HepG2 (cell line): ENCODE results near the gene SLC16A13. TPM values are rescaled to one million over a fixed set of nuclear protein-coding genes. Genes with fewer than 3 reads are reported as not detected.

Source experiments
- CREB1 ChIP-seq, 2 experiments: fragments of 450-650 bp in 1 of 2; IDR thresholded peaks; 2 replicates each; pipeline ENCODE4 v1.6.1; 2016 to 2017; ENCODE audit warnings: control low read depth in 1 of 2, mild to moderate bottlenecking in 1 of 2, missing compliant biosample characterization in 1 of 2, missing genetic modification characterization in 1 of 2
- JUNB ChIP-seq: sonication (generic); formaldehyde crosslinking; IDR thresholded peaks from 2 replicates; pipeline ENCODE4 v1.8.0; 2022; ENCODE audit warnings: missing genetic modification reagents, mild to moderate bottlenecking, borderline replicate concordance
- MAFG ChIP-seq: sonication (generic); formaldehyde crosslinking; IDR thresholded peaks from 2 replicates; pipeline ENCODE4 v1.5.1; 2020; ENCODE audit warnings: mild to moderate bottlenecking, missing genetic modification reagents
- SAP130 ChIP-seq: IDR thresholded peaks from 2 replicates; pipeline ENCODE4 v1.6.1; 2016; ENCODE audit warnings: low read depth
- SOX13 ChIP-seq, 3 experiments: fragments of 450-650 bp in 1 of 3; sonication (generic) in 1 of 3; formaldehyde crosslinking in 1 of 3; IDR thresholded peaks in 2 of 3; conservative IDR thresholded peaks in 1 of 3; 2 replicates each; pipeline versions ENCODE4 v1.5.0 to v1.6.1; 2016 to 2020; ENCODE audit warnings: antibody characterized with exemption in 1 of 3, mild to moderate bottlenecking in 1 of 3, missing compliant biosample characterization in 1 of 3, missing genetic modification reagents in 1 of 3, moderate library complexity in 1 of 3
- TOE1 ChIP-seq: sonication (generic); formaldehyde crosslinking; IDR thresholded peaks from 2 replicates; pipeline ENCODE4 v1.4.0; 2020; ENCODE audit warnings: mild to moderate bottlenecking, missing genetic modification reagents
- ZMAT3 ChIP-seq: sonication (generic); formaldehyde crosslinking; conservative IDR thresholded peaks from 2 replicates; pipeline ENCODE4 v1.7.0; 2021; ENCODE audit warnings: missing genetic modification reagents
- ZNF138 ChIP-seq: sonication (generic); formaldehyde crosslinking; IDR thresholded peaks from 2 replicates; pipeline ENCODE4 v1.5.0; 2020; ENCODE audit warnings: mild to moderate bottlenecking, low read depth, missing genetic modification reagents
- ZNF264 ChIP-seq: sonication (generic); formaldehyde crosslinking; IDR thresholded peaks from 2 replicates; pipeline ENCODE4 v1.4.0; 2020; ENCODE audit warnings: missing genetic modification reagents
- ZNF451 ChIP-seq: sonication (generic); formaldehyde crosslinking; IDR thresholded peaks from 2 replicates; pipeline ENCODE4 v1.5.0; 2020; ENCODE audit warnings: mild to moderate bottlenecking, missing genetic modification reagents
- ZNF607 ChIP-seq: sonication (generic); formaldehyde crosslinking; IDR thresholded peaks from 2 replicates; pipeline ENCODE4 v1.5.1; 2020; ENCODE audit warnings: missing genetic modification reagents, mild to moderate bottlenecking, borderline replicate concordance
- ZNF619 ChIP-seq: sonication (generic); formaldehyde crosslinking; IDR thresholded peaks from 2 replicates; pipeline ENCODE4 v1.4.0; 2020; ENCODE audit warnings: mild to moderate bottlenecking, missing genetic modification reagents
- ZNF652 ChIP-seq: IDR thresholded peaks from 2 replicates; pipeline ENCODE4 v1.6.1; 2016; ENCODE audit warnings: low read depth, borderline replicate concordance
- polyA plus RNA-seq, 8 experiments: library from polyadenylated mRNA; depleted of rRNA in 3 of 8; stranded (reverse) in 7 of 8; unstranded in 1 of 8; fragments of >200 nt; fragmentation: Illumina TruSeq in 4 of 8; extraction: Trizol in 4 of 8; gene quantifications; 2 replicates each; pipeline versions ENCODE4 v1.2.1 to v1.2.3, GENCODE V29; 2011 to 2016; ENCODE audit warnings: low read depth in 4 of 8, missing spikeins in 1 of 8, mixed read lengths in 1 of 8; ENCODE audit not compliant: insufficient read depth in 1 of 8
- total RNA-seq, 5 experiments: library from RNA; depleted of rRNA; stranded (reverse); fragments of >200 nt; fragmentation: Illumina TruSeq; extraction: Trizol; gene quantifications; 2 replicates each; pipeline ENCODE4 v1.2.3, GENCODE V29; 2016; ENCODE audit warnings: low read depth in 1 of 5
- TF ChIP-seq, protein P1 (sequence below): sonication (generic); formaldehyde crosslinking; IDR thresholded peaks from 2 replicates; pipeline ENCODE4 v1.9.0; 2021; ENCODE audit warnings: missing genetic modification reagents, borderline replicate concordance
- TF ChIP-seq, protein P2 (sequence below): sonication (generic); formaldehyde crosslinking; conservative IDR thresholded peaks from 2 replicates; pipeline ENCODE4 v1.8.0; 2022; ENCODE audit warnings: mild to moderate bottlenecking, moderate library complexity, missing genetic modification reagents
- TF ChIP-seq, protein P3 (sequence below): sonication (generic); formaldehyde crosslinking; IDR thresholded peaks from 2 replicates; pipeline ENCODE4 v1.8.1; 2023; ENCODE audit warnings: mild to moderate bottlenecking, missing genetic modification reagents
- TF ChIP-seq, protein P4 (sequence below): sonication (generic); formaldehyde crosslinking; IDR thresholded peaks from 2 replicates; pipeline ENCODE4 v1.4.0; 2020; ENCODE audit warnings: mild to moderate bottlenecking, low read depth, missing genetic modification reagents
- TF ChIP-seq, protein P5 (sequence below): sonication (generic); formaldehyde crosslinking; IDR thresholded peaks from 2 replicates; pipeline ENCODE4 v1.8.1; 2023; ENCODE audit warnings: mild to moderate bottlenecking, moderate library complexity, missing genetic modification reagents

SLC16A13 gene
- total and polyA plus RNA-seq, 2 of the 13 experiments (the other 11 are each of a cell fraction or from before 2014, with no cell fraction given) = 2.2 to 3.0 TPM

DNA sequence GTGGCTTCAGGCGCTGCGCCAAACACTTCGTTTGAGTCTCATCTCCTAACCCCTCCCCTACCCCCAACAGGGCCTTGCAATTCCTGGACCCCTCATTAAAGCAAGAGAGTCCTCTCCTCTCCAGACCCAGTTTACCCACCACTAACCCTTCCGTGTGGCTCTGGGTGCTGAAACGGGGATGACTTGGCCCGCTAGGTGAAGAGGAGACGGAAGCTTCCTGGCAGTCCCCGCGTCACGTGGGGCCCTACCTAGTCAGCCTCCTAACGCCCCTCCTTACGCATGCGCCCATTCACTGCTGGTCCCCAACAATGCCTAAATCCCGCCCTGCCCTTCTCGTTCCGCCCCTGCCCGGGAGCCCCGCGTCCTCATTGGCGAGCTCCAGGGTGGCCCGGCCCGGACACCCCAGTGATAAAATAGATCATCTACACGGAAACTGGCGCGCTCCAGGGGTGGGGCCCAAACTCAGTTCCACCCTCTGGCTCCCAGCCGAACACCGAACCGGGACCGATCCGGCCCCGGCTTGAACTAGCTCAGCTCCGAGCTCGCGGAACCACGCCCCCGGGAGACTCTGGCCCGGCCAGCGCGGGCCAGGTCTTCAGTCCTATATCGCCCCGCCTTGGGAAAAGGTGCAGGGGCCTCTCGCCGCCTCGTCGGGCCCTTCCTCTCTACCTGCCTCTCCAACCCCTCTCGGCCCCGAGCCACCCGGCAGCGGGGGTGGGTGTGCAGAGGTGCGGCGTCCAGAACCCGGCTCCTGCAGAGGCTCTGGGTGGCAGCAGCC lies at the start of gene SLC16A13 (continued):
- TF ChIP-seq, protein P1, sequence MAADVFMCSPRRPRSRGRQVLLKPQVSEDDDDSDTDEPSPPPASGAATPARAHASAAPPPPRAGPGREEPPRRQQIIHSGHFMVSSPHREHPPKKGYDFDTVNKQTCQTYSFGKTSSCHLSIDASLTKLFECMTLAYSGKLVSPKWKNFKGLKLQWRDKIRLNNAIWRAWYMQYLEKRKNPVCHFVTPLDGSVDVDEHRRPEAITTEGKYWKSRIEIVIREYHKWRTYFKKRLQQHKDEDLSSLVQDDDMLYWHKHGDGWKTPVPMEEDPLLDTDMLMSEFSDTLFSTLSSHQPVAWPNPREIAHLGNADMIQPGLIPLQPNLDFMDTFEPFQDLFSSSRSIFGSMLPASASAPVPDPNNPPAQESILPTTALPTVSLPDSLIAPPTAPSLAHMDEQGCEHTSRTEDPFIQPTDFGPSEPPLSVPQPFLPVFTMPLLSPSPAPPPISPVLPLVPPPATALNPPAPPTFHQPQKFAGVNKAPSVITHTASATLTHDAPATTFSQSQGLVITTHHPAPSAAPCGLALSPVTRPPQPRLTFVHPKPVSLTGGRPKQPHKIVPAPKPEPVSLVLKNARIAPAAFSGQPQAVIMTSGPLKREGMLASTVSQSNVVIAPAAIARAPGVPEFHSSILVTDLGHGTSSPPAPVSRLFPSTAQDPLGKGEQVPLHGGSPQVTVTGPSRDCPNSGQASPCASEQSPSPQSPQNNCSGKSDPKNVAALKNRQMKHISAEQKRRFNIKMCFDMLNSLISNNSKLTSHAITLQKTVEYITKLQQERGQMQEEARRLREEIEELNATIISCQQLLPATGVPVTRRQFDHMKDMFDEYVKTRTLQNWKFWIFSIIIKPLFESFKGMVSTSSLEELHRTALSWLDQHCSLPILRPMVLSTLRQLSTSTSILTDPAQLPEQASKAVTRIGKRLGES (CRISPR knock-in tag) = no peak
- TF ChIP-seq, protein P2, sequence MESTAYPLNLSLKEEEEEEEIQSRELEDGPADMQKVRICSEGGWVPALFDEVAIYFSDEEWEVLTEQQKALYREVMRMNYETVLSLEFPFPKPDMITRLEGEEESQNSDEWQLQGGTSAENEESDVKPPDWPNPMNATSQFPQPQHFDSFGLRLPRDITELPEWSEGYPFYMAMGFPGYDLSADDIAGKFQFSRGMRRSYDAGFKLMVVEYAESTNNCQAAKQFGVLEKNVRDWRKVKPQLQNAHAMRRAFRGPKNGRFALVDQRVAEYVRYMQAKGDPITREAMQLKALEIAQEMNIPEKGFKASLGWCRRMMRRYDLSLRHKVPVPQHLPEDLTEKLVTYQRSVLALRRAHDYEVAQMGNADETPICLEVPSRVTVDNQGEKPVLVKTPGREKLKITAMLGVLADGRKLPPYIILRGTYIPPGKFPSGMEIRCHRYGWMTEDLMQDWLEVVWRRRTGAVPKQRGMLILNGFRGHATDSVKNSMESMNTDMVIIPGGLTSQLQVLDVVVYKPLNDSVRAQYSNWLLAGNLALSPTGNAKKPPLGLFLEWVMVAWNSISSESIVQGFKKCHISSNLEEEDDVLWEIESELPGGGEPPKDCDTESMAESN = no peak; the same call in 1 of the 2 replicates
- TF ChIP-seq SOX13 (IDR thresholded peaks at IDR 0.05) = no peak; the same call in 1 of the 2 replicates
- no peak; a peak in 1 of 4 replicates for TF ChIP-seq SOX13 (CRISPR knock-in tag; conservative IDR thresholded peaks at IDR 0.05 in 1 of 2, IDR thresholded peaks at IDR 0.05 in 1 of 2)
- TF ChIP-seq ZNF138 (CRISPR knock-in tag) = no peak
- TF ChIP-seq, protein P3, sequence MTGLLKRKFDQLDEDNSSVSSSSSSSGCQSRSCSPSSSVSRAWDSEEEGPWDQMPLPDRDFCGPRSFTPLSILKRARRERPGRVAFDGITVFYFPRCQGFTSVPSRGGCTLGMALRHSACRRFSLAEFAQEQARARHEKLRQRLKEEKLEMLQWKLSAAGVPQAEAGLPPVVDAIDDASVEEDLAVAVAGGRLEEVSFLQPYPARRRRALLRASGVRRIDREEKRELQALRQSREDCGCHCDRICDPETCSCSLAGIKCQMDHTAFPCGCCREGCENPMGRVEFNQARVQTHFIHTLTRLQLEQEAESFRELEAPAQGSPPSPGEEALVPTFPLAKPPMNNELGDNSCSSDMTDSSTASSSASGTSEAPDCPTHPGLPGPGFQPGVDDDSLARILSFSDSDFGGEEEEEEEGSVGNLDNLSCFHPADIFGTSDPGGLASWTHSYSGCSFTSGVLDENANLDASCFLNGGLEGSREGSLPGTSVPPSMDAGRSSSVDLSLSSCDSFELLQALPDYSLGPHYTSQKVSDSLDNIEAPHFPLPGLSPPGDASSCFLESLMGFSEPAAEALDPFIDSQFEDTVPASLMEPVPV = peak; percentile 42; the same call in 1 of the 2 replicates
- TF ChIP-seq ZNF451 (CRISPR knock-in tag) = 0 out of 2 replicates have a peak, but pooled peaks have one; percentile 53
- peak; percentile 85; the same call in 1 of the 2 replicates for TF ChIP-seq ZNF607 (CRISPR knock-in tag)
- 0 out of 2 replicates have a peak, but pooled peaks have one; percentile 73 for TF ChIP-seq ZNF619 (CRISPR knock-in tag)
- TF ChIP-seq CREB1 (IDR thresholded peaks at IDR 0.05) = no peak; the same call in 1 of the 2 replicates
- peak; percentile 60; the same call in 1 of the 2 replicates for TF ChIP-seq CREB1 (CRISPR knock-in tag; IDR thresholded peaks at IDR 0.05)
- no peak for TF ChIP-seq TOE1 (CRISPR knock-in tag)
- TF ChIP-seq ZNF264 (CRISPR knock-in tag) = no peak
- TF ChIP-seq ZMAT3 (CRISPR knock-in tag) = no peak
- peak; percentile 88 for TF ChIP-seq SAP130 (CRISPR knock-in tag)
- TF ChIP-seq, protein P4, sequence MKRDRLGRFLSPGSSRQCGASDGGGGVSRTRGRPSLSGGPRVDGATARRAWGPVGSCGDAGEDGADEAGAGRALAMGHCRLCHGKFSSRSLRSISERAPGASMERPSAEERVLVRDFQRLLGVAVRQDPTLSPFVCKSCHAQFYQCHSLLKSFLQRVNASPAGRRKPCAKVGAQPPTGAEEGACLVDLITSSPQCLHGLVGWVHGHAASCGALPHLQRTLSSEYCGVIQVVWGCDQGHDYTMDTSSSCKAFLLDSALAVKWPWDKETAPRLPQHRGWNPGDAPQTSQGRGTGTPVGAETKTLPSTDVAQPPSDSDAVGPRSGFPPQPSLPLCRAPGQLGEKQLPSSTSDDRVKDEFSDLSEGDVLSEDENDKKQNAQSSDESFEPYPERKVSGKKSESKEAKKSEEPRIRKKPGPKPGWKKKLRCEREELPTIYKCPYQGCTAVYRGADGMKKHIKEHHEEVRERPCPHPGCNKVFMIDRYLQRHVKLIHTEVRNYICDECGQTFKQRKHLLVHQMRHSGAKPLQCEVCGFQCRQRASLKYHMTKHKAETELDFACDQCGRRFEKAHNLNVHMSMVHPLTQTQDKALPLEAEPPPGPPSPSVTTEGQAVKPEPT = 0 out of 2 replicates have a peak, but pooled peaks have one; percentile 20
- TF ChIP-seq MAFG (CRISPR knock-in tag) = no peak
- TF ChIP-seq, protein P5, sequence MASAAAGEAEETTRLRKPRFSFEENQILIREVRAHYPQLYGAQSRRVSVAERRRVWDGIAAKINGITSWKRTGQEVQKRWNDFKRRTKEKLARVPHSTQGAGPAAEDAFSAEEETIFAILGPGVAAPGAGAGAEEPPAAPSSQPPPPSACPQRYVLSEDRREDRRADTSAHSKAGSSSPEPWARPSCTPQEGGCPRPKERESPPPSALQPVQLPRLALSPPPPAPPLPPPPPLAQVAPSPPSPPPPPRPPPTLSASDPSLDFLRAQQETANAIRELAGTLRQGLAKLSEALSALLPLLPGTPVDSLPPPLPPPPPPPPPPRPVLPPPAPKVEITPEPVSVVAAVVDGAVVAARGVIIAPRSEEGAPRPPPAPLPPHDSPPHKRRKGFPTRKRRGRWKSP (CRISPR knock-in tag) = peak; percentile 69
- TF ChIP-seq JUNB (CRISPR knock-in tag) = no peak
- TF ChIP-seq ZNF652 (CRISPR knock-in tag) = no peak
